ENCODE measurements around the gene NAV2. TPM values are rescaled to one million over a fixed set of nuclear protein-coding genes. Genes with fewer than 3 reads are reported as not detected.

The NAV2 gene
- polyA plus RNA-seq, 3 donors: not detected

- no peak overlapping the region for H3K4me3 ChIP-seq (replicated peaks in 1 of 3; ENCODE audit: low read depth in 2 of 3, low read length in 3 of 3)
Observed at GRCh38 chr11:20061776-20062175, 349.1 kb downstream of the NAV2 start.

GRCh38 chr11:20064961-20065405, 352.3 kb downstream of the NAV2 start:
- WGBS (ENCODE audit: insufficient coverage): no CpG with 5 or more reads among the region's 2 CpGs
- Histone ChIP-seq H3K36me3 (replicated peaks in 1 of 2; ENCODE audit: control insufficient read depth in 1 of 2, insufficient read depth in 2 of 2, low read length in 2 of 2) (no peaks in the 10 kb centered on the region), H2AFZ (ENCODE audit: insufficient read depth, low read depth, low read length, poor library complexity, severe bottlenecking) (no peak overlapping the region), H3K4me1 (ENCODE audit: control insufficient read depth in 1 of 2, insufficient read depth in 2 of 2, low read length in 2 of 2) (no peaks in the 10 kb centered on the region), H4K20me1 (ENCODE audit: insufficient read depth, low read length) (no peaks in the 10 kb centered on the region), H3K9me3 (replicated peaks in 1 of 2; ENCODE audit: control insufficient read depth in 1 of 2, insufficient read depth in 1 of 2, low read length in 2 of 2) (no peaks in the 10 kb centered on the region), H3K27ac (ENCODE audit: low read depth in 1 of 2, low read length in 2 of 2) (no peak overlapping the region), H3K4me2 (replicated peaks; ENCODE audit: extremely low read depth, low read length, poor library complexity, severe bottlenecking) (no peak overlapping the region), H3K4me3 (replicated peaks in 1 of 3; ENCODE audit: low read depth in 2 of 3, low read length in 3 of 3) (no peak overlapping the region), H3K9ac (ENCODE audit: insufficient read depth, low read length, poor library complexity, severe bottlenecking) (no peak overlapping the region), H3K79me2 (ENCODE audit: insufficient read depth, low read length) (no peaks in the 10 kb centered on the region), H3K27me3 (ENCODE audit: control insufficient read depth in 2 of 2, insufficient read depth in 2 of 2, low read length in 2 of 2) (no peaks in the 10 kb centered on the region)
- Mint-ChIP-seq H3K27ac (no peak overlapping the region), H3K4me1 (peaks cover 2% of the 10 kb centered on the region), H3K36me3 (no peaks in the 10 kb centered on the region), H3K27me3 (ENCODE audit: low read depth in 3 of 3) (peaks cover 0 to 6% (median 0%) of the 10 kb centered on the region in 3 donors), H3K9me3 (peaks cover 0 to 4% (median 0%) of the 10 kb centered on the region in 7 donors), H3K4me3 (no peak overlapping the region)
- no peak for DNase-seq
- TF ChIP-seq CTCF (IDR thresholded peaks at IDR 0.05): no peak
- intact Hi-C loops (cut with micrococcal nuclease): no loop called here

More at GRCh38 chr11:20061776-20062175, 349.1 kb downstream of the NAV2 start:
- Histone ChIP-seq H3K36me3 (replicated peaks in 1 of 2; ENCODE audit: control insufficient read depth in 1 of 2, insufficient read depth in 2 of 2, low read length in 2 of 2) (no peaks in the 10 kb centered on the region), H4K20me1 (ENCODE audit: insufficient read depth, low read length) (no peaks in the 10 kb centered on the region), H3K79me2 (ENCODE audit: insufficient read depth, low read length) (no peaks in the 10 kb centered on the region), H3K4me1 (ENCODE audit: control insufficient read depth in 1 of 2, insufficient read depth in 2 of 2, low read length in 2 of 2) (no peaks in the 10 kb centered on the region), H3K9ac (ENCODE audit: insufficient read depth, low read length, poor library complexity, severe bottlenecking) (no peak overlapping the region), H3K9me3 (replicated peaks in 1 of 2; ENCODE audit: control insufficient read depth in 1 of 2, insufficient read depth in 1 of 2, low read length in 2 of 2) (no peaks in the 10 kb centered on the region), H3K4me2 (replicated peaks; ENCODE audit: extremely low read depth, low read length, poor library complexity, severe bottlenecking) (no peak overlapping the region), H3K27ac (ENCODE audit: low read depth in 1 of 2, low read length in 2 of 2) (no peak overlapping the region), H2AFZ (ENCODE audit: insufficient read depth, low read depth, low read length, poor library complexity, severe bottlenecking) (no peak overlapping the region), H3K27me3 (ENCODE audit: control insufficient read depth in 2 of 2, insufficient read depth in 2 of 2, low read length in 2 of 2) (no peaks in the 10 kb centered on the region)
- no peak overlapping the region for H3K27ac Mint-ChIP-seq
- H3K36me3 Mint-ChIP-seq: no peaks in the 10 kb centered on the region
- no peak for DNase-seq
- no peak for TF ChIP-seq CTCF (IDR thresholded peaks at IDR 0.05)
- peaks cover 2% of the 10 kb centered on the region for H3K4me1 Mint-ChIP-seq
- H3K4me3 Mint-ChIP-seq: no peak overlapping the region
- peaks cover 0 to 2% (median 0%) of the 10 kb centered on the region in 3 donors for H3K27me3 Mint-ChIP-seq (ENCODE audit: low read depth in 3 of 3)
- no CpG with 5 or more reads among the region's 5 CpGs for WGBS (ENCODE audit: insufficient coverage)
- intact Hi-C loops (cut with micrococcal nuclease): no loop called here
- H3K9me3 Mint-ChIP-seq: peaks cover 0 to 4% (median 0%) of the 10 kb centered on the region in 7 donors

All from CD14-positive monocyte (primary cell).